Fibroblast of villous mesenchyme (primary cell): ENCODE measurements around the gene CD276. TPM values are rescaled to one million over a fixed set of nuclear protein-coding genes. Genes with fewer than 3 reads are reported as not detected.
A peak's percentile ranks its signal among the peaks of the same experiment; 100 is the strongest.

ENCODE experiments used
- DNase-seq: peaks from one replicate; pipeline ENCODE4 v3.0.0-alpha.2; 2010; ENCODE audit warnings: low read depth
- H3K4me3 ChIP-seq: 2 replicates; pipeline ENCODE4 v1.5.1; 2011; ENCODE audit warnings: low read depth, mild to moderate bottlenecking, low read length
- total RNA-seq: library from RNA; depleted of rRNA; stranded (reverse); fragments of >200 nt; gene quantifications from 2 replicates; pipeline ENCODE4 v1.2.3, GENCODE V29; 2012
- TF ChIP-seq, protein P1 (sequence below): IDR thresholded peaks from 2 replicates; pipeline ENCODE4 v1.5.1; 2012; ENCODE audit warnings: low read depth, mild to moderate bottlenecking, low read length; ENCODE audit not compliant: insufficient read depth

CD276 gene
- total RNA-seq, 1 donor: 81.2 TPM

DNA sequence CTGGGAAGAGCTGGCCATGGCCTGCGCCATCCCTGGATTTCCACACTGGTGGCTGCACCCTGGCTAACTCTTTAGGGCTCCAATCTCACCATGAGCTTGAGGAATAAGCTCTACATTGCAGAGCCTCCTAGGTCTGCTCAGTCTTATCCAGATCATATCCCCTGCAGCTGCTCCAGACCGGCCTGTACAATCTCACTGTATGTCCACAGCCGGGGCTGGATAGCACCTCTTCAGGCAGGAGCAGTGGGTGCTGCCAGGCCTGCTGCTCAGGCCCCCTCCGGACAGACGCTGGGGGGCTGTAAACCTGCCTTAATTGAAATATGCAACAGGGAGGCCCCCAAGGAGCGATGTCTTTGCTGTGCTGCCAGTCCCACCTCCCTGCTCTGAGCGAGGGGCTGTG, 53.4 kb downstream of the CD276 start:
- no peak overlapping the region for H3K4me3 ChIP-seq
- no peak for DNase-seq
- TF ChIP-seq, protein P1, sequence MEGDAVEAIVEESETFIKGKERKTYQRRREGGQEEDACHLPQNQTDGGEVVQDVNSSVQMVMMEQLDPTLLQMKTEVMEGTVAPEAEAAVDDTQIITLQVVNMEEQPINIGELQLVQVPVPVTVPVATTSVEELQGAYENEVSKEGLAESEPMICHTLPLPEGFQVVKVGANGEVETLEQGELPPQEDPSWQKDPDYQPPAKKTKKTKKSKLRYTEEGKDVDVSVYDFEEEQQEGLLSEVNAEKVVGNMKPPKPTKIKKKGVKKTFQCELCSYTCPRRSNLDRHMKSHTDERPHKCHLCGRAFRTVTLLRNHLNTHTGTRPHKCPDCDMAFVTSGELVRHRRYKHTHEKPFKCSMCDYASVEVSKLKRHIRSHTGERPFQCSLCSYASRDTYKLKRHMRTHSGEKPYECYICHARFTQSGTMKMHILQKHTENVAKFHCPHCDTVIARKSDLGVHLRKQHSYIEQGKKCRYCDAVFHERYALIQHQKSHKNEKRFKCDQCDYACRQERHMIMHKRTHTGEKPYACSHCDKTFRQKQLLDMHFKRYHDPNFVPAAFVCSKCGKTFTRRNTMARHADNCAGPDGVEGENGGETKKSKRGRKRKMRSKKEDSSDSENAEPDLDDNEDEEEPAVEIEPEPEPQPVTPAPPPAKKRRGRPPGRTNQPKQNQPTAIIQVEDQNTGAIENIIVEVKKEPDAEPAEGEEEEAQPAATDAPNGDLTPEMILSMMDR: no peak

DNA sequence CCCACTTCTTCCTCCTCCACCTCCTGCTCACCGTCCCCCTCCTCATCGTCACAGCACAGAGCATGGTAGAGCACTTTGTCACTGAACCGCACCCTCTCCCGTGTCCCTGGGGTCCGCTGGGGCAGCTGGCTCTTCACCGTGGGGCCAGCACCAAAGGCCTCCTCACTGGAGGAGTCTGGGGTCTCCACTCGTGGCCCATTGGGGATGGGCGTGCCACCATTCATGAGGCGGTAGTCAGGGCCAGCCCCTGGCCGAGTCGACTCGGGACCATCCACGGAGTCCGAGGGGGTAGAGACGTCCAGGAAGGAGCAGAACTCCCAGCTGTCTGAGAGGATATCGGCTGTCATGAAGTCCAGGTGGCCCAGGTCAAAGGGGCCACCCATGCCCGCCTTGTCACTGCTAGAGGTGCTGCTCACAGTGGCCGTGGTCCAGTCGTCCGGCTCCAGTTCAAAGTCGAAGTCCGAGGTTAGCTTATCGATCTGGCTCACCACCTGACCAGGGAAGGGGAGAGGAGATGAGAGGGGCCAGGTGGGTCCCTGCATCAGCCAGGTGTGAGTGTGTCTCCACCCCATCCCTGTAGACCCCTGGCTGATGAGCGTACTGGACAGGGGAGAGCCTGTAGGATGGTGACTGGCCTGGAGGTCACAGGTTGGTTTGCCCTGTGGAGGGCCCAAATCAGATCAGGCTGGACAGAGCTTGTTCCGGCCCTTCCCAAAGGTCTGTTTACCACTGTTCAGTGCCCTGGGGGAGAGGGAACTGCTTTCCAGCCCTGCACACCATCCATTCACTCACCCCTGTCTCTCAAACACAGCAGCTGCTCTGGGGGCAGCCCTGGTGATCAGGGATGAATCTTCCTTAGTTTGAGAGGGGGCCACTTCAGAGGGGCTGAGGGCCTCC, 56.2 kb downstream of the CD276 start:
- no peak overlapping the region for H3K4me3 ChIP-seq
- DNase-seq: no peak
- TF ChIP-seq, protein P1: no peak

DNA sequence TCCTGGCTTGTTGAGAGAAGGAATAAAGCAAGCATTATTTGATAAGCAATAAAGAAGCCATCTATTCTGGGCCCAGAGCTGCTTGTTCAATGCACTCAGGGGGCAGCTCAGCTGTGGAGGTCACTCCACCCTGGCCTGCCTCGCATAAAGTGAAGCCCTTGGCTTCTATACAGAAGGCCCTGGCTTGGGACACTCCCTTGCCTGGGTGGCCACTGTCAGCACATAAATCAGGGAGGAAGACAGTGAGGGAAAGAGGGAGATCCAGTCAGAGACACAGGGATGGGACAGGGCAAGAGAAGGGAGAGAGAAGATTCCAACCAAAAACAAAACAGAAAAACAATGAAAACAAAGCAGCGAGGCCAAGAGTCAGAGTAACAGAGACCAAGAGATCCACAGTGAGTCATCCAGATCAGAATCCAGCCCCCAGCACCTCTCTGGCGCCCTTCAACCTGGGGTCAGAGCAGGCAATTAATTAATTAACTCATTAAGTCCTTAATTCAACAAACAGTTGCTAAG, 57.2 kb downstream of the CD276 start:
- DNase-seq: peak; percentile 7
- no peak overlapping the region for H3K4me3 ChIP-seq
- TF ChIP-seq, protein P1: no peak

DNA sequence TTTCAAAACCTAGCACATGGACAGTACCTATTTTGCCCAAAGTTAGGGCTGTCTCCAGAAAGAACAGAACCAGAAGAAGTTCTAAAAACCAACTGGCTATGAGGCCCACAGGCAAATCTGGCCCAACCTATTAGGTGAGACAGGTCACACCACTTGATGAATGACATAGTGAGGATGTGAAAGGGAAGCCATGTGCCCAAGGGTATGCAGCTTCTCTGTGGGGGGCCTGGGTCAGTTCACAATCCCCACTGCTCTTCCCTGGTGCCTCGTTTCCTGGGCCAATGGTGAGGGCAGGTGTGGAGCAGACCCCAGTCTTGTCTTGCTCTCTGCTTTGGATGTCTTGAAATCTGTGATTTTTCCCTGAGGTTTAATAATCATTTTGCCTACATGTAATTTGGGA, 60.1 kb downstream of the CD276 start:
- H3K4me3 ChIP-seq: no peak overlapping the region
- TF ChIP-seq, protein P1: no peak
- DNase-seq: no peak

DNA sequence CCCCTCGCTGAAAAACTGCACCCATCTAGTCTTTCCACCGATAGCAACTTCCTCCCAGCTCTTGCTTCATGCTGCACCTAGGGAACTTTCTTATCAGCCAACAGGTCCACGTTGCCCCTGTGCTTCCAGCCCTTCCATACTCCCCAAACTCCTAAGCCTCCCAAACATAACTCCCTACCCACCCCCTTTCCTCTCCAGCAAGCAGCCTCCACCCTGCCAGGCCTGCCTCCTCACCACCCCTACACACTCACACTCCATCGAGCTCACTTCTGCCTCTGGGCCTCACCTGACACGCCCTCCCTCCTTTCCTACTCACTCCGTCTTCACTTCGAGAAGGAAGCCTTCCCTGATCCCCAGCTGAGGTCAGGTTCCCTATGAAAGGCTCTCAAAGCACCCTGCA, 60.9 kb downstream of the CD276 start:
- no peak overlapping the region for H3K4me3 ChIP-seq
- no peak for DNase-seq
- TF ChIP-seq, protein P1: no peak

DNA sequence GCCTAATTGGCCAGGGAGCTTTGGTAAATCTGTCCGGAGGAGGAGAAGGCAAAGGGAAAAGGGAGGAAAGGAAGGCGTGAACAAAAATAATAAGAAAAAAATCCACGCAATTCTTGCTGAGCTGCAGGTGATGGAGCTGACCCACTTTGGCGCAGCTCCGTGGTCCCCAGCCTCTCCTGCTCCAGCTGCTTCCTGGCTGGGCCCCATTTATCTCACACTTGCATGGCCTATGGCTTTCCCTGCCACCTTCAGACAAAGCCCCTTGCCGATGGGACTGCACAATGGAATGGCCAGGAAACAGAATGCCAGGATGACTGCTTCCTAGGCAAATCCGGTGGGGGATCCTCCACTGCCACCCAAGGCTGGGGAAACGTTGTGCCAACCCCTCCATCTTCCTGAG, 62.1 kb downstream of the CD276 start:
- H3K4me3 ChIP-seq: no peak overlapping the region
- DNase-seq: no peak
- TF ChIP-seq, protein P1: no peak
